Smooth muscle cell (in vitro differentiated cells): ENCODE results near the gene CARTPT. TPM values are rescaled to one million over a fixed set of nuclear protein-coding genes. Genes with fewer than 3 reads are reported as not detected.

Experiments used
- DNase-seq: peaks from one replicate; lab custom pipeline; 2025; ENCODE audit not compliant: unreplicated experiment; lab: John Stamatoyannopoulos, UW
- H2AFZ ChIP-seq: fragments of 200-600 bp; sonication (generic); 2 replicates; pipeline ENCODE4 v1.6.0; 2016; ENCODE audit warnings: antibody characterized with exemption, low read depth, mild to moderate bottlenecking
- H3F3A ChIP-seq: fragments of 200-600 bp; sonication (generic); 2 replicates; pipeline ENCODE4 v1.6.0; 2017; ENCODE audit warnings: antibody characterized with exemption, low read depth
- H3K27ac ChIP-seq: fragments of 200-600 bp; sonication (generic); 2 replicates; pipeline ENCODE4 v1.5.1; 2016; ENCODE audit warnings: low read depth, mild to moderate bottlenecking
- H3K27me3 ChIP-seq: fragments of 200-600 bp; sonication (generic); 2 replicates; pipeline ENCODE4 v1.6.1; 2016; ENCODE audit warnings: low read depth, mild to moderate bottlenecking
- H3K36me3 ChIP-seq: fragments of 200-600 bp; sonication (generic); 2 replicates; pipeline ENCODE4 v1.5.1; 2016; ENCODE audit warnings: low read depth
- H3K4me1 ChIP-seq: fragments of 200-600 bp; sonication (generic); 2 replicates; pipeline ENCODE4 v1.5.1; 2016; ENCODE audit warnings: low read depth
- H3K4me2 ChIP-seq: fragments of 200-600 bp; sonication (generic); 2 replicates; pipeline ENCODE4 v1.6.0; 2016; ENCODE audit warnings: mild to moderate bottlenecking
- H3K4me3 ChIP-seq: fragments of 200-600 bp; sonication (generic); 2 replicates; pipeline ENCODE4 v1.5.1; 2016; ENCODE audit warnings: mild to moderate bottlenecking
- H3K79me2 ChIP-seq: fragments of 200-600 bp; sonication (generic); 2 replicates; pipeline ENCODE4 v1.6.0; 2016; ENCODE audit warnings: low read depth, mild to moderate bottlenecking
- H3K9ac ChIP-seq: fragments of 200-600 bp; sonication (generic); 2 replicates; pipeline ENCODE4 v1.6.0; 2016; ENCODE audit warnings: low read depth
- H3K9me3 ChIP-seq: fragments of 200-600 bp; sonication (generic); replicated peaks from 2 replicates; pipeline ENCODE4 v1.5.1; 2016; ENCODE audit warnings: low read depth
- H4K20me1 ChIP-seq: fragments of 200-600 bp; sonication (generic); 2 replicates; pipeline ENCODE4 v1.6.0; 2016; ENCODE audit warnings: low read depth
- WGBS: methylation state at CpG from one replicate; pipeline ENCODE4 v1.1.7; 2016; ENCODE audit warnings: low lambda C conversion rate; 5-methylcytosine and 5-hydroxymethylcytosine counted together
- polyA plus RNA-seq: library from polyadenylated mRNA; unstranded; fragments of >200 nt; fragmentation: Nextera tagmentation; extraction: Ambion mirVana; gene quantifications from 2 replicates; pipeline ENCODE4 v1.2.1, GENCODE V29; 2016
- total RNA-seq: library from RNA; depleted of rRNA; stranded (reverse); fragments of >200 nt; gene quantifications from 2 replicates; pipeline ENCODE4 v1.2.3, GENCODE V29; 2014
- TF ChIP-seq, protein P1 (sequence below): fragments of 200-600 bp; sonication (generic); IDR thresholded peaks from 2 replicates; pipeline ENCODE4 v1.5.1; 2017; ENCODE audit warnings: borderline replicate concordance, mild to moderate bottlenecking, antibody characterized with exemption; ENCODE audit not compliant: insufficient read depth, poor library complexity, severe bottlenecking

Gene CARTPT
- total and polyA plus RNA-seq, 2 experiments from 2014 or later, result not detected

DNA sequence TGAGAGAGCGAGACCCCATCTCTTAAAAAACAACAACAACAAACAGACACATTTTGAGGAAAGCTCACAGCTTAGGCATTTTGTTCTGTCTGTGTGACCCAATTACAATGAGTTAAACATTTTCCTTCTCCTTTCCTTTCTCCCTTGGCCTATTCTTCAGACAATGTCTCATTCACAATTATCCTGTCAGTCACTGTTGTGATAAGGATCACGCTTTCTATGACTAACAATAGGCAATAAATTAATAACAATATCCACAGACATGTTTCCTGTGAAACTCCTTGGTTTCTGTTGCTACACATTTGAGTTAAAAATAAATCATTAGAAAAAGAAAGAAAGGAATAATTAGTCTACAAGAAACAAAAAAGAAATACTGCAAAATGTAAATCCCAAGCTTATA, 19.8 kb upstream of the CARTPT start:
- no peak overlapping the region for H3K4me3 ChIP-seq
- H3K27ac ChIP-seq, result no peak overlapping the region
- H4K20me1 ChIP-seq, result no peaks in the 10 kb centered on the region
- H3K36me3 ChIP-seq, result no peaks in the 10 kb centered on the region
- no peak overlapping the region for H3K4me2 ChIP-seq
- peaks cover 6% of the 10 kb centered on the region for H3F3A ChIP-seq
- no peaks in the 10 kb centered on the region for H3K79me2 ChIP-seq
- TF ChIP-seq, protein P1, sequence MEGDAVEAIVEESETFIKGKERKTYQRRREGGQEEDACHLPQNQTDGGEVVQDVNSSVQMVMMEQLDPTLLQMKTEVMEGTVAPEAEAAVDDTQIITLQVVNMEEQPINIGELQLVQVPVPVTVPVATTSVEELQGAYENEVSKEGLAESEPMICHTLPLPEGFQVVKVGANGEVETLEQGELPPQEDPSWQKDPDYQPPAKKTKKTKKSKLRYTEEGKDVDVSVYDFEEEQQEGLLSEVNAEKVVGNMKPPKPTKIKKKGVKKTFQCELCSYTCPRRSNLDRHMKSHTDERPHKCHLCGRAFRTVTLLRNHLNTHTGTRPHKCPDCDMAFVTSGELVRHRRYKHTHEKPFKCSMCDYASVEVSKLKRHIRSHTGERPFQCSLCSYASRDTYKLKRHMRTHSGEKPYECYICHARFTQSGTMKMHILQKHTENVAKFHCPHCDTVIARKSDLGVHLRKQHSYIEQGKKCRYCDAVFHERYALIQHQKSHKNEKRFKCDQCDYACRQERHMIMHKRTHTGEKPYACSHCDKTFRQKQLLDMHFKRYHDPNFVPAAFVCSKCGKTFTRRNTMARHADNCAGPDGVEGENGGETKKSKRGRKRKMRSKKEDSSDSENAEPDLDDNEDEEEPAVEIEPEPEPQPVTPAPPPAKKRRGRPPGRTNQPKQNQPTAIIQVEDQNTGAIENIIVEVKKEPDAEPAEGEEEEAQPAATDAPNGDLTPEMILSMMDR, result no peak
- H3K9ac ChIP-seq, result no peak overlapping the region
- no peak overlapping the region for H2AFZ ChIP-seq
- no peak for DNase-seq
- H3K27me3 ChIP-seq, result no peaks in the 10 kb centered on the region
- no peaks in the 10 kb centered on the region for H3K9me3 ChIP-seq
- 84% methylated on average over 2 of the region's 2 CpGs for WGBS
- peaks cover 7% of the 10 kb centered on the region for H3K4me1 ChIP-seq

DNA sequence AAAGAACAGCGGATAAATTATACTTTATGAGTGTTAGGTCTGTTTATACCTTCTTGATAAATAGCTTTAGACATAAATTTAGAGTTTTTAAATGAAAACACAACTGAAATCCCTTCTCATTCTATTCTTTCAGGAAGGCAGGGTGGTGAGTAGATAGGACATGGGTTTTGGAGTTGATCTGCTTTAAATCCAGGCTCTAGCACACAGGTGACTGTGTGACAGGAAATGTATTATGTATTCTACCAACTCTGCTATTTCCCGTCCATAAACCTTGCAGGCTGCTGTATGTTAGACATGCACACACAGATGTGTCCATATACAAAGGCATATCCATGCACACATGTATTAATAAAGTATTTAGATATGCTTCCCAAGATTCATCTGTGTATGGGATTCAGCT, 19.3 kb upstream of the CARTPT start:
- no peaks in the 10 kb centered on the region for H3K79me2 ChIP-seq
- 86% methylated on average over 2 of the region's 2 CpGs for WGBS
- no peak overlapping the region for H3K4me2 ChIP-seq
- H3K27ac ChIP-seq, result no peak overlapping the region
- H3K9ac ChIP-seq, result no peak overlapping the region
- peaks cover 2% of the 10 kb centered on the region for H3K4me1 ChIP-seq
- no peak for DNase-seq
- peaks cover 6% of the 10 kb centered on the region for H3F3A ChIP-seq
- no peaks in the 10 kb centered on the region for H4K20me1 ChIP-seq
- TF ChIP-seq, protein P1, result no peak
- H3K9me3 ChIP-seq, result no peaks in the 10 kb centered on the region
- no peaks in the 10 kb centered on the region for H3K36me3 ChIP-seq
- H2AFZ ChIP-seq, result no peak overlapping the region
- no peaks in the 10 kb centered on the region for H3K27me3 ChIP-seq
- H3K4me3 ChIP-seq, result no peak overlapping the region

DNA sequence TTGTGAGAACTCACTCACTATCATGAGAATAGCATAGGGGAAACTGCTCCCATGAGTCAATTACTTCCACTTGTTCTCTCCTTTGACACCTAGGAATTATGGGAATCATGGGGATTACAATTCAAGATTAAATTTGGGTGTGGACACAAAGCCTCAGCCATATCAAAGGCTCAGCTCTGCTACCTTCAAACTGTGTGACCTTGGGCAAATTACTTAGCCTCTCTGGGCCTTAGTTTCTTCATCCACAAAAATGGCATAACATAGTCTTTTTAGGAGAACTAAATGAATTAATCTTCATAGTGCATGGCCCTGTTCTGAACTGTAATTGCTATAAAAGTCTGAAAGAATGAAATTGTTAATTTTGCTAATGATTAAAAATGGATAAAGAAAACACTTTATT, 18.3 kb upstream of the CARTPT start:
- Histone ChIP-seq H3K36me3 (no peaks in the 10 kb centered on the region), H3K27ac (no peak overlapping the region), H3K9me3 (no peaks in the 10 kb centered on the region), H3K27me3 (no peaks in the 10 kb centered on the region), H3K4me3 (no peak overlapping the region), H2AFZ (no peak overlapping the region), H3K4me1 (no peaks in the 10 kb centered on the region), H3F3A (peaks cover 6% of the 10 kb centered on the region), H4K20me1 (no peaks in the 10 kb centered on the region), H3K79me2 (no peaks in the 10 kb centered on the region), H3K9ac (no peak overlapping the region), H3K4me2 (no peak overlapping the region)
- TF ChIP-seq, protein P1, result no peak
- DNase-seq, result no peak

DNA sequence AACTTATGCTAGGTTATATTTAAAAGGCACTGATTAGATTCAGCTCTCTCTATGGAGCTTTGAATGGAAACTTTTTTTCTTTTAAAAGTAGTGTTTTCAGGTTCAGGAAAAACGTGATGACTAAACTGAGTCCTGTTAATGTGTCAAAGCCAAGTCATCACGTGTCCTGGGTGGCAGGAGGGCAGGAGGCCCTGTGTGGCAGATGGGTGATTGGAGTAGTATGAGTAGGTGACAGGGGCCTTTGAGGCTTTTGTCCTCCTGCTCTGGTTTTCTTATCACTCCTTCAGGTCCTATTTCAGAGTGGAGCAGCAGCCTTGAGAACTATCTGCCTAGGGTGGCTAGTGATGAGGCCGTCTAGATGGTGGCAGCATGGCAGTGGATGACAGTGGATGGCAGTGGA, 17.7 kb upstream of the CARTPT start:
- no peaks in the 10 kb centered on the region for H4K20me1 ChIP-seq
- 71% methylated on average over 3 of the region's 3 CpGs for WGBS
- H3K4me1 ChIP-seq, result no peaks in the 10 kb centered on the region

More for the DNA sequence above, 17.7 kb upstream of the CARTPT start:
- TF ChIP-seq, protein P1, result no peak
- no peak overlapping the region for H3K9ac ChIP-seq
- no peak overlapping the region for H3K4me2 ChIP-seq
- no peak for DNase-seq
- H3K27ac ChIP-seq, result no peak overlapping the region
- H3K79me2 ChIP-seq, result no peaks in the 10 kb centered on the region
- no peaks in the 10 kb centered on the region for H3K36me3 ChIP-seq
- no peaks in the 10 kb centered on the region for H3K9me3 ChIP-seq
- no peak overlapping the region for H3K4me3 ChIP-seq
- H3K27me3 ChIP-seq, result no peaks in the 10 kb centered on the region
- H2AFZ ChIP-seq, result no peak overlapping the region
- H3F3A ChIP-seq, result peaks cover 2% of the 10 kb centered on the region
